GM12873 (cell line): ENCODE data around the gene SLC2A4.
A peak's percentile ranks its signal among the peaks of the same experiment; 100 is the strongest.

Experiments
- CTCF ChIP-seq: IDR thresholded peaks from 2 replicates; pipeline ENCODE4 v1.5.1; 2012; ENCODE audit warnings: low read depth, mild to moderate bottlenecking, moderate library complexity, low read length, control low read depth; ENCODE audit not compliant: insufficient read depth; ENCODE audit errors: missing control alignments

SLC2A4 gene

GRCh38 chr17:7318121-7318860, 36.8 kb downstream of the SLC2A4 start:
- no peak for TF ChIP-seq CTCF

GRCh38 chr17:7321466-7321865, 39.9 kb downstream of the SLC2A4 start:
- TF ChIP-seq CTCF, result no peak

GRCh38 chr17:7322520-7323194, 41.1 kb downstream of the SLC2A4 start:
- TF ChIP-seq CTCF, result no peak

GRCh38 chr17:7323731-7324437, 42.4 kb downstream of the SLC2A4 start:
- TF ChIP-seq CTCF, result peak; percentile 97

- no peak for TF ChIP-seq CTCF
These were observed 42.9 kb downstream of the SLC2A4 start for GRCh38 chr17:7324438-7324779.

- no peak for TF ChIP-seq CTCF
These were observed 43.6 kb downstream of the SLC2A4 start for GRCh38 chr17:7325031-7325528.

GRCh38 chr17:7326186-7326585, 44.7 kb downstream of the SLC2A4 start:
- TF ChIP-seq CTCF, result no peak
